Immature natural killer cell (primary cell): ENCODE results near the gene CLEC16A. TPM values are rescaled to one million over a fixed set of nuclear protein-coding genes. Genes with fewer than 3 reads are reported as not detected.

Source experiments
- DNase-seq, 3 donors: peaks; one replicate each; pipeline ENCODE4 v3.0.0; 2022; ENCODE audit warnings: mixed read lengths in 1 of 3
- H3K27ac Mint-ChIP-seq, 6 donors: one replicate each; pipeline ENCODE4 v1.8.0; 2020; ENCODE audit warnings: mixed read lengths in 6 of 6, mild to moderate bottlenecking in 5 of 6, inconsistent platforms in 4 of 6, moderate library complexity in 3 of 6
- H3K27me3 Mint-ChIP-seq, 3 donors: one replicate each; pipeline ENCODE4 v1.8.0; 2020 to 2021; ENCODE audit warnings: low read depth in 3 of 3, mild to moderate bottlenecking in 3 of 3, mixed read lengths in 3 of 3, moderate library complexity in 3 of 3, inconsistent platforms in 1 of 3
- H3K36me3 Mint-ChIP-seq, 3 donors: one replicate each; pipeline ENCODE4 v1.8.0; 2020; ENCODE audit warnings: mixed read lengths in 3 of 3, inconsistent platforms in 2 of 3, mild to moderate bottlenecking in 2 of 3
- H3K4me1 Mint-ChIP-seq, 2 donors: one replicate each; pipeline ENCODE4 v1.8.0; 2020; ENCODE audit warnings: inconsistent platforms in 2 of 2, mild to moderate bottlenecking in 2 of 2, mixed read lengths in 2 of 2, moderate library complexity in 1 of 2
- H3K4me3 Mint-ChIP-seq, 5 donors: one replicate each; pipeline ENCODE4 v1.8.0; 2020; ENCODE audit warnings: mild to moderate bottlenecking in 5 of 5, mixed read lengths in 5 of 5, inconsistent platforms in 3 of 5, moderate library complexity in 3 of 5
- H3K9me3 Mint-ChIP-seq, 6 donors: one replicate each; pipeline ENCODE4 v1.8.0; 2020; ENCODE audit warnings: mild to moderate bottlenecking in 6 of 6, mixed read lengths in 6 of 6, inconsistent platforms in 4 of 6, moderate library complexity in 3 of 6
- polyA plus RNA-seq, 3 donors: library from polyadenylated mRNA; unstranded; fragments of 300-500 nt; fragmentation: Illumina TruSeq; gene quantifications; one replicate each; pipeline ENCODE4 v1.2.3, GENCODE V29; 2021

Gene CLEC16A
- polyA plus RNA-seq, 3 donors from 2014 or later: 5.6 to 19.9 (median 5.6) TPM

GRCh38 chr16:11157143-11157542 lies 212.8 kb downstream of the CLEC16A start:
- Mint-ChIP-seq H3K27me3 (peaks cover 0 to 3% (median 0%) of the 10 kb centered on the region in 3 donors), H3K9me3 (no peaks in the 10 kb centered on the region), H3K4me1 (peaks cover 15 to 16% of the 10 kb centered on the region in 2 donors), H3K4me3 (peak overlapping the region in 1 of 5 donors; percentile 3), H3K36me3 (peaks cover 0 to 9% (median 4%) of the 10 kb centered on the region in 3 donors), H3K27ac (peak overlapping the region in 2 of 6 donors; percentile 28 to 53)
- no peak for DNase-seq

DNA sequence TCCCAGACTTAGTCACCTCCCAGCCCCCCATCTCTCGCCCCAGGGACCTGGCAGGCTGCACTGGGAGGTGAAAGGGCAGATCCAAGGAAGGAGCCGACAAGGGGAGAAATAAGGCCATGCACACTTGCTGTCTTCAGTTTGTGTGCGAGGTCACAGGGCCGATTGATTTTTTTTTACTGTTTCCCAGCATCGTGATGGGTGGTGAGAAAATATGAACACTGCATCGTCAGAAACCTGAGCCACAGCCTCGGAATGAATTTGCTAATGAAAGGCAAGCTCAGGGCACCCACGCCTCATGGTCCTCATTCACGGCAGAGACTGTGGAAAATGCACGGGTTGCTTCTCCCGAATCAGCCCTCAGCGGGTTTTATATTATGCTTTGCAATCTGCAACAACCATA lies 213.7 kb downstream of the CLEC16A start:
- peaks cover 15 to 16% of the 10 kb centered on the region in 2 donors for H3K4me1 Mint-ChIP-seq
- no peaks in the 10 kb centered on the region for H3K9me3 Mint-ChIP-seq
- H3K4me3 Mint-ChIP-seq: no peak overlapping the region
- peaks cover 0 to 3% (median 0%) of the 10 kb centered on the region in 3 donors for H3K27me3 Mint-ChIP-seq
- peaks cover 0 to 9% (median 5%) of the 10 kb centered on the region in 3 donors for H3K36me3 Mint-ChIP-seq
- no peak for DNase-seq
- H3K27ac Mint-ChIP-seq: no peak overlapping the region

DNA sequence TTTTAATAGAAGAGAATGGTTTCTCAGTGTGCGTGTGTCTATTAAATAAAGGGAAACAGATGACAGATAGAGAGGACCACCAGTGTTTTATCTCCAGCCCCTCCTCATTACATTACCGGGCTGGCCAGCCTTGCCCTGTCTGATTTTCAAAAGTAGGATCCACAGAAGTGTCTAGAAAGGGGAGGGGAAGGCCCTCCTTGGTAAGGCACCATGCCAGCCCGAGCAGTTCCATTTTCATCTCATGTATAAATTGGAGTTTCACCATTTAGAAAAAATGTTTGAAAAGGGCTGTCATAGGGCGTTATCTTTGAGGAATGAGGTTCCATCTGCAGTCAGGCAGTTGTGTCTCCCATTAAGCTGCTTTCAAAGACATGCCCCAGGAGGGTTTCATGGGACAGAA lies 214.9 kb downstream of the CLEC16A start:
- no peak overlapping the region for H3K27ac Mint-ChIP-seq
- no peaks in the 10 kb centered on the region for H3K9me3 Mint-ChIP-seq
- no peak overlapping the region for H3K4me3 Mint-ChIP-seq
- peaks cover 15 to 16% of the 10 kb centered on the region in 2 donors for H3K4me1 Mint-ChIP-seq
- peaks cover 0 to 9% (median 8%) of the 10 kb centered on the region in 3 donors for H3K36me3 Mint-ChIP-seq
- DNase-seq: no peak
- peaks cover 0 to 3% (median 0%) of the 10 kb centered on the region in 3 donors for H3K27me3 Mint-ChIP-seq

DNA sequence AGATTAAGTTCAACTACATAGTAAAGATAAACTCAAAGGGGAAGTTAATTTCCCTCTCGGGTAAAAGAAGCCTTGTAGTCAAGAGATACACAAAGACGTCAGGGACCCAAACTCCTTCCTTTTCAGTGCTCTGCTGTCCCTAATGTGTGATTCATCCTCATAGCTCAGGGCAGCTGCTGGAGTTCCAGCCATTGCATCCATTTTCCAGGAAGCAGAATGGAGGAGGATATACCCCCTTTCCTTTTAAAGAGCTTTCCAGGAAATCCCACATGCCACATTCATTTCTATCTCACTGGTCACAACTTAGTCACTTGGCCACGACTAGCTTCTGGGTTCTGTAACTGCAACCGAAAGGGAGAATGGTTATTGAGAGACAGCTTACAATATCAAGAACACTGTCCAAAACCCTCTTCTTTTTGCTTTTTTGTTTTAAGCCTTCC lies 216.3 kb downstream of the CLEC16A start:
- Mint-ChIP-seq H3K27ac (no peak overlapping the region), H3K4me1 (peaks cover 15 to 16% of the 10 kb centered on the region in 2 donors), H3K27me3 (peaks cover 0 to 3% (median 0%) of the 10 kb centered on the region in 3 donors), H3K9me3 (no peaks in the 10 kb centered on the region), H3K4me3 (no peak overlapping the region), H3K36me3 (peaks cover 0 to 9% (median 8%) of the 10 kb centered on the region in 3 donors)
- no peak for DNase-seq

DNA sequence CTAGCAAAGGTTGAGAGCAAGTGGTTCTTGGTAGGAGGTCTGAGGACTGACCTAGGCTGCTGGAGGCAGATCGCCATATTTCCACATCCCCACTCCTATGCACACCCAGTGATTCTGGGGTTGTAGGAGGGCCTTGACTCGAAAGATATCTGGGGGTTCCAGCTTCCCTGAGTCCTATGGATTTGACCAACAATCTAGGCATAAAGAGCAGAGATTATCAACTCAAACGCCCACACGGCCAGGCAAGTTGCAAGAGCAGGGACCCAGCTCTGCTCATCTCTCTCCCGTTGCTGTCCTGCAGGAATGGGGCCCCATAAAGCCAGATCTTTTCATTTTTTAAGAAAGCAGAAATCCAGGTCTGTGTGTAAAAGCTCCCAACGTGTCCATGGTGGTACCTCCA lies 217.1 kb downstream of the CLEC16A start:
- Mint-ChIP-seq H3K4me1 (peaks cover 15 to 16% of the 10 kb centered on the region in 2 donors), H3K4me3 (no peak overlapping the region), H3K9me3 (no peaks in the 10 kb centered on the region), H3K36me3 (peaks cover 0 to 9% (median 8%) of the 10 kb centered on the region in 3 donors), H3K27ac (peak overlapping the region in 1 of 6 donors; percentile 57), H3K27me3 (peaks cover 0 to 3% (median 0%) of the 10 kb centered on the region in 3 donors)
- DNase-seq: no peak

- Mint-ChIP-seq H3K36me3 (peaks cover under 1 to 9% (median 9%) of the 10 kb centered on the region in 3 donors), H3K9me3 (no peaks in the 10 kb centered on the region), H3K27ac (peak overlapping the region in 1 of 6 donors; percentile 57)
These were observed 217.6 kb downstream of the CLEC16A start for GRCh38 chr16:11161974-11162373.

GRCh38 chr16:11162586-11163268 lies 218.4 kb downstream of the CLEC16A start:
- Mint-ChIP-seq H3K27ac (peak overlapping the region in 2 of 6 donors; percentile 28 to 57), H3K9me3 (no peaks in the 10 kb centered on the region), H3K4me3 (no peak overlapping the region), H3K27me3 (peaks cover 0 to 6% (median 0%) of the 10 kb centered on the region in 3 donors), H3K36me3 (peaks cover 6 to 16% (median 9%) of the 10 kb centered on the region in 3 donors), H3K4me1 (peaks cover 4 to 5% of the 10 kb centered on the region in 2 donors)
- no peak for DNase-seq

More at GRCh38 chr16:11161974-11162373, 217.6 kb downstream of the CLEC16A start:
- Mint-ChIP-seq H3K4me3 (no peak overlapping the region), H3K4me1 (peaks cover 11 to 12% of the 10 kb centered on the region in 2 donors), H3K27me3 (peaks cover 0 to 6% (median 0%) of the 10 kb centered on the region in 3 donors)
- no peak for DNase-seq

- DNase-seq: no peak
- H3K4me1 Mint-ChIP-seq: no peaks in the 10 kb centered on the region
These were observed 219.4 kb downstream of the CLEC16A start for GRCh38 chr16:11163761-11164261.

DNA sequence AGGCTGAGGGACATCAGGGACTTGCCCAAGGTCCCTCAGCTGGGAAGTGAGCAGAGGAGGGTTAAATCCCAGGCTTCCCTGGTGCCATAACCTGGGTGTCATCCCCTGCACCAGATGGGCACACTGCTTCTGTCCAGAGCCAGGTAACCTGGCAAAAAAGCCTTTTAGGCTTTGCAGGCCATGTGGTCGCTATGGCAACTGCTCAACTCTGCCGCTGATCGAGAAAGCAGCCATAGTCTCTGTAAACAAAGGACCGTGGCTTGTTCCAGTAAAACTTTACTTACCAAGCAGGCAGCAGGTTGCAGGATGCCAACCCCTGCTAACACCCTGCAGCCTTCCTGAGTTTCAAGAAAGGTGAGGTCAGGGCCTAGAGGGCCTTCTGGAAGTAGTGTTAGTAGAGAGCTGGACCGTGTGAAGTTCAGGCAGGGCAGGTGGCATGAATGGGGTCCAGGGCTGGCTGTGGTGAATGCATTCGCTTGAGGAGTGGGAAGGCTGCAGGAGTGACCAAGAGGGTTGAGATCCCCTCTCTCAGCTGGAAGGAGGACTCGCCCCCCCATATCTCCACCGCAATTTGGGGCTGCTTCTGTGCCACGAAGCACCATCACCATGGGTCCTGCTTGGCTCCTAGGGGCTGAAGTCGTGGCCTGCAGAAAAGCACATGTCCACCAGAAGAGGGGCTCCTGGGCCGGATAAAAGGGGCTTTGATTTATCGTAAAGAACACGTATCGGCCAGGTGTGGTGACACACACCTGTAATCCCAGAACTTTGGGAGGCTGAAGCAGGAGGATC lies 220.3 kb downstream of the CLEC16A start:
- DNase-seq: no peak
- peaks cover 0 to 6% (median 0%) of the 10 kb centered on the region in 3 donors for H3K27me3 Mint-ChIP-seq
- peaks cover 6 to 24% (median 16%) of the 10 kb centered on the region in 3 donors for H3K36me3 Mint-ChIP-seq
- H3K27ac Mint-ChIP-seq: no peak overlapping the region
- no peaks in the 10 kb centered on the region for H3K9me3 Mint-ChIP-seq
- H3K4me1 Mint-ChIP-seq: no peaks in the 10 kb centered on the region
- H3K4me3 Mint-ChIP-seq: no peak overlapping the region

More at GRCh38 chr16:11163761-11164261, 219.4 kb downstream of the CLEC16A start:
- peaks cover 0 to 6% (median 0%) of the 10 kb centered on the region in 3 donors for H3K27me3 Mint-ChIP-seq
- H3K9me3 Mint-ChIP-seq: no peaks in the 10 kb centered on the region
- no peak overlapping the region for H3K27ac Mint-ChIP-seq
- no peak overlapping the region for H3K4me3 Mint-ChIP-seq
- H3K36me3 Mint-ChIP-seq: peaks cover 6 to 21% (median 17%) of the 10 kb centered on the region in 3 donors

DNA sequence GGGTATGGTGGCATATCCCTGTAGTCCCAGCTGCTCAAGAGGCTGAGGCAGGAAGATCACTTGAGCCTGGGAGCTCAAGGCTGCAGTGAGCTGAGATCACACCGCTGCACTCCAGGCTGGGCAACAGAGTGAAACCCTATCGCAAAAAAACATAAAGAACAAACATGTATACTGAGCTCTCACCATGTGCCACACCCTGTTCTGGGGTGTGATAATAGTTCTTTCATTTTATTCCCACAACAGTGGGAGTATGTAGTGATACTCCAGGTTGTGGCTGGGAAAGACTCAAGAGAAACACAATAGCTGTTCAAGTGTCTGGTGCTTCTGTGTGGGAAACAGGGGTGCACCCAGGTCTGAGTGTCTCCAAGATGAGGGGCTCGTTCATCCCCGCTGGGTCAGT lies 221.0 kb downstream of the CLEC16A start:
- no peak for DNase-seq
- no peak overlapping the region for H3K4me3 Mint-ChIP-seq
- H3K4me1 Mint-ChIP-seq: no peaks in the 10 kb centered on the region
- no peaks in the 10 kb centered on the region for H3K9me3 Mint-ChIP-seq
- H3K27ac Mint-ChIP-seq: no peak overlapping the region
- H3K36me3 Mint-ChIP-seq: peaks cover 6 to 27% (median 9%) of the 10 kb centered on the region in 3 donors
- H3K27me3 Mint-ChIP-seq: peaks cover 0 to 7% (median 0%) of the 10 kb centered on the region in 3 donors

GRCh38 chr16:11165894-11166665 lies 221.7 kb downstream of the CLEC16A start:
- no peak for DNase-seq
- Mint-ChIP-seq H3K27ac (no peak overlapping the region), H3K9me3 (no peaks in the 10 kb centered on the region), H3K4me3 (no peak overlapping the region), H3K27me3 (peaks cover 0 to 7% (median 0%) of the 10 kb centered on the region in 3 donors), H3K36me3 (peaks cover 6 to 22% (median 8%) of the 10 kb centered on the region in 3 donors), H3K4me1 (no peaks in the 10 kb centered on the region)

GRCh38 chr16:11167581-11167980 lies 223.2 kb downstream of the CLEC16A start:
- Mint-ChIP-seq H3K4me1 (no peaks in the 10 kb centered on the region), H3K27me3 (peaks cover 0 to 4% (median 0%) of the 10 kb centered on the region in 3 donors), H3K9me3 (no peaks in the 10 kb centered on the region), H3K27ac (peak overlapping the region in 1 of 6 donors; percentile 43), H3K36me3 (peaks cover 6 to 26% (median 15%) of the 10 kb centered on the region in 3 donors), H3K4me3 (no peak overlapping the region)
- DNase-seq: no peak
